Lower lobe of right lung (tissue), 2 donors: ENCODE results near the gene ESYT1. TPM values are rescaled to one million over a fixed set of nuclear protein-coding genes. Genes with fewer than 3 reads are reported as not detected.
A peak's percentile ranks its signal among the peaks of the same experiment; 100 is the strongest.
"Not testable (repeated sequence)": the region's sequence is repeated elsewhere in the genome, so short reads cannot be mapped to it uniquely, and the experiment has no call there.

Source experiments
- ATAC-seq, 2 donors: fragments of 200-7000 bp; cut with Tn5 transposase; one replicate each; pipeline ENCODE4 v1.9.1; 2020 to 2022; ENCODE audit warnings: mild to moderate bottlenecking in 2 of 2, moderate library complexity in 2 of 2
- DNase-seq: peaks from one replicate; pipeline ENCODE4 v3.0.0-alpha.2; 2020
- H3K27ac ChIP-seq: fragments of 200-600 bp; one replicate; pipeline ENCODE4 v1.8.0; 2022
- H3K27me3 ChIP-seq: fragments of 200-600 bp; one replicate; pipeline ENCODE4 v1.8.0; 2022; ENCODE audit warnings: low read depth
- H3K36me3 ChIP-seq: fragments of 200-600 bp; one replicate; pipeline ENCODE4 v1.8.0; 2022; ENCODE audit warnings: mild to moderate bottlenecking
- H3K4me1 ChIP-seq: fragments of 200-600 bp; one replicate; pipeline ENCODE4 v1.8.0; 2022
- H3K4me3 ChIP-seq: fragments of 200-600 bp; one replicate; pipeline ENCODE4 v1.8.0; 2022; ENCODE audit warnings: mild to moderate bottlenecking
- H3K9me3 ChIP-seq: fragments of 200-600 bp; one replicate; pipeline ENCODE4 v1.8.0; 2022
- CTCF ChIP-seq: fragments of 200-600 bp; IDR thresholded peaks from one replicate; pipeline ENCODE4 v1.8.0; 2022; ENCODE audit warnings: antibody characterized with exemption, mild to moderate bottlenecking
- intact Hi-C: fragments of 100-400 bp; cut with DNase I; formaldehyde crosslinking; loops from one replicate; pipeline ENCODE4 v1.11.0; 2022
- total RNA-seq: library from RNA; stranded (reverse); fragmentation: NEBNext Ultra II Directional; extraction: Animal tissue kit (Norgen Biotek cat#: 25700); gene quantifications from one replicate; pipeline ENCODE4 v1.2.1, GENCODE V29; 2021
- donor health status: DM: no; HTN: yes; CAD: no; lungs with severe emphysema.

ESYT1 gene
- total RNA-seq, 1 donor from 2014 or later: 114 TPM

GRCh38 chr12:56115329-56115728, 12.7 kb upstream of the ESYT1 start:
- intact Hi-C loops: no loop called here
- Histone ChIP-seq H3K4me1 (peaks cover 19% of the 10 kb centered on the region), H3K36me3 (peaks cover 48% of the 10 kb centered on the region), H3K4me3 (peak overlapping the region; percentile 72), H3K9me3 (no peaks in the 10 kb centered on the region), H3K27ac (peak overlapping the region; percentile 91), H3K27me3 (no peaks in the 10 kb centered on the region)
- no peak for ATAC-seq
- DNase-seq: no peak
- TF ChIP-seq CTCF: no peak

DNA sequence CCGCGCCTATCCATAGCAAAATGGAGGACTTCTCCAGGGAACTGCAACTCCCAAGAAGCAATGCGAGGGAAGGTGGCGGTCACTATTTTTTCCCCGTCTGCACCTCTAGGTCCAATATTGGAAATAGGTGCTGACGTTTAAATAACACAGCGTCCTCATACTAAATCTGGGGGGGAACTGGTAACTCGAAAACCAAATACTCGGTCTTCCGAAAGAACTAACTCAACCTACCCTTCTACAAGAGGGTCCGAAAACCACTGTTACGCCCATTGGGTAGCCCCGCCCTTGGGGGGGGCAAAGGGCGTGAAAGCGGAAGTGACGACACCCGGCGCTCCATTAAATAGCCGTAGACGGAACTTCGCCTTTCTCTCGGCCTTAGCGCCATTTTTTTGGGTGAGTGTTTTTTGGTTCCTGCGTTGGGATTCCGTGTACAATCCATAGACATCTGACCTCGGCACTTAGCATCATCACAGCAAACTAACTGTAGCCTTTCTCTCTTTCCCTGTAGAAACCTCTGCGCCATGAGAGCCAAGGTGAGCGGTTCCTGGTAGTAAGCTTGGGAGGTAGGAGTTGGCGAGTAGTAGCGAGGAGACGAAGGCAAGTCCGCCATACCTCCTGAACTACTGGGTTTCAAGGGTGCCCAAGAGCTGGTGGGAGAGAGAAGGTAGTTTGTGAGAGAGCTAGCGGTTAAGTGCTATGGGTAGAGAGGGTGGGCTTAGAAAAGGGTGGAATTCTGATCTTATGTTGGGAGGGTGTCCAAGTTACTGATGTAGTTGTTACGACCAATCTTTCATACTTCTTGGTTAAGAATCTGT, 11.6 kb upstream of the ESYT1 start, which contains the start of gene RPL41:
Gene RPL41 (plus strand): TSS at position 367 of the 815 bp plus-strand sequence.
- ATAC-seq (peak; percentile 82), DNase-seq (peak; percentile 94)
- Histone ChIP-seq H3K9me3 (no peaks in the 10 kb centered on the region), H3K4me3 (peak within 1 kb of the TSS; percentile 72), H3K27me3 (no peaks in the 10 kb centered on the region), H3K27ac (peak within 1 kb of the TSS; percentile 91), H3K4me1 (peaks cover 21% of the 10 kb centered on the region), H3K36me3 (peaks cover 48% of the 10 kb centered on the region)
- intact Hi-C loops: no loop called here
- TF ChIP-seq CTCF: no peak

DNA sequence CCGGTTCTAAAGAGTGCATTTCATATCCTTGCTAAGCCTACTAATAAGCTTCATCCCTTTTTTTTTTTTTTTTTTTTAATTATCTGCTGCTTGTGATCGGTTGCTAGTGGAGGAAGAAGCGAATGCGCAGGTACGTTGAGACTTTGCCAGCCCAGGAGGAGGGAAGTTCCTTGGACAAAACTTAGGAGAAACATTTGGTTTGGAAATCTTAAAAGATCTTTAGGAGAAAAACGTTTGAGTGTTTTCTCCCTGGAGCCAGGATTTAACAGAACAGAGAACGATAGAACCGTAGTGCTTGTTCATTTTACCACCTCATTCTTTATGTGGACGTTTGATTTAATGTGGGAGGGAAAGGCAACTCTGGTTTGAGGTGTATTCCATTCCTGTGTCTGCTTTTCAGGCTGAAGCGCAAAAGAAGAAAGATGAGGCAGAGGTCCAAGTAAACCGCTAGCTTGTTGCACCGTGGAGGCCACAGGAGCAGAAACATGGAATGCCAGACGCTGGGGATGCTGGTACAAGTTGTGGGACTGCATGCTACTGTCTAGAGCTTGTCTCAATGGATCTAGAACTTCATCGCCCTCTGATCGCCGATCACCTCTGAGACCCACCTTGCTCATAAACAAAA, 10.9 kb upstream of the ESYT1 start:
- Histone ChIP-seq H3K36me3 (peaks cover 46% of the 10 kb centered on the region), H3K4me3 (peak overlapping the region; percentile 72), H3K27ac (peak overlapping the region; percentile 91), H3K4me1 (peaks cover 21% of the 10 kb centered on the region)
- DNase-seq, H3K27me3 ChIP-seq, H3K9me3 ChIP-seq, intact Hi-C loops, ATAC-seq: not testable (repeated sequence)

- H3K4me1 ChIP-seq: peaks cover 21% of the 10 kb centered on the region
- H3K36me3 ChIP-seq: peaks cover 37% of the 10 kb centered on the region
- peak within 1 kb of the TSS; percentile 72 for H3K4me3 ChIP-seq
- intact Hi-C loops: no loop called here
- no peaks in the 10 kb centered on the region for H3K9me3 ChIP-seq
- H3K27ac ChIP-seq: peak within 1 kb of the TSS; percentile 91
- H3K27me3 ChIP-seq: no peaks in the 10 kb centered on the region
- DNase-seq: peak; percentile 99
- TF ChIP-seq CTCF: peak; percentile 53
- ATAC-seq: peak; percentile 90 to 95
Observed at GRCh38 chr12:56117778-56118687, 10.0 kb upstream of the ESYT1 start, which contains the start of gene ZC3H10. Gene ZC3H10 (plus strand): TSS chr12:56118266. CDS start chr12:56120563, 2,297 bp downstream.

GRCh38 chr12:56118688-56119357, 9.2 kb upstream of the ESYT1 start:
- H3K27ac ChIP-seq: peak overlapping the region; percentile 91
- peaks cover 21% of the 10 kb centered on the region for H3K4me1 ChIP-seq
- peak overlapping the region; percentile 72 for H3K4me3 ChIP-seq
- peaks cover 29% of the 10 kb centered on the region for H3K36me3 ChIP-seq
- H3K9me3 ChIP-seq: no peaks in the 10 kb centered on the region
- H3K27me3 ChIP-seq: no peaks in the 10 kb centered on the region
- peak; percentile 0 to 2 for ATAC-seq
- TF ChIP-seq CTCF: no peak
- intact Hi-C loops: no loop called here
- DNase-seq: no peak
